Suprapubic skin (tissue), 3 donors: Measurements from ENCODE around the gene SIT1.

ENCODE experiments used
- POLR2A ChIP-seq, 2 donors: fragments of 450-650 bp; IDR thresholded peaks; one replicate each; pipeline ENCODE4 v1.6.1; 2017; ENCODE audit warnings: antibody characterized with exemption in 2 of 2, mild to moderate bottlenecking in 2 of 2, moderate library complexity in 2 of 2
- TF ChIP-seq, protein P1 (sequence below), 2 donors: fragments of 200-600 bp in 1 of 2; fragments of 450-650 bp in 1 of 2; sonication (generic) in 1 of 2; IDR thresholded peaks; one replicate each; pipeline ENCODE4 v1.5.1; 2016 to 2019; ENCODE audit warnings: antibody characterized with exemption in 2 of 2, mild to moderate bottlenecking in 1 of 2, moderate library complexity in 1 of 2

GRCh38 chr9:35679091-35679490 lies 28.4 kb upstream of the SIT1 start:
- TF ChIP-seq, protein P1, sequence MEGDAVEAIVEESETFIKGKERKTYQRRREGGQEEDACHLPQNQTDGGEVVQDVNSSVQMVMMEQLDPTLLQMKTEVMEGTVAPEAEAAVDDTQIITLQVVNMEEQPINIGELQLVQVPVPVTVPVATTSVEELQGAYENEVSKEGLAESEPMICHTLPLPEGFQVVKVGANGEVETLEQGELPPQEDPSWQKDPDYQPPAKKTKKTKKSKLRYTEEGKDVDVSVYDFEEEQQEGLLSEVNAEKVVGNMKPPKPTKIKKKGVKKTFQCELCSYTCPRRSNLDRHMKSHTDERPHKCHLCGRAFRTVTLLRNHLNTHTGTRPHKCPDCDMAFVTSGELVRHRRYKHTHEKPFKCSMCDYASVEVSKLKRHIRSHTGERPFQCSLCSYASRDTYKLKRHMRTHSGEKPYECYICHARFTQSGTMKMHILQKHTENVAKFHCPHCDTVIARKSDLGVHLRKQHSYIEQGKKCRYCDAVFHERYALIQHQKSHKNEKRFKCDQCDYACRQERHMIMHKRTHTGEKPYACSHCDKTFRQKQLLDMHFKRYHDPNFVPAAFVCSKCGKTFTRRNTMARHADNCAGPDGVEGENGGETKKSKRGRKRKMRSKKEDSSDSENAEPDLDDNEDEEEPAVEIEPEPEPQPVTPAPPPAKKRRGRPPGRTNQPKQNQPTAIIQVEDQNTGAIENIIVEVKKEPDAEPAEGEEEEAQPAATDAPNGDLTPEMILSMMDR (IDR thresholded peaks at IDR 0.05), result no peak
- TF ChIP-seq POLR2A (IDR thresholded peaks at IDR 0.05), result no peak
